Measurements from ENCODE around the gene CD99L2.

Gene CD99L2

GRCh38 chrX:150770623-150771022 lies 127.8 kb downstream of the CD99L2 start:
- TF ChIP-seq TAF1 (IDR thresholded peaks at IDR 0.05; ENCODE audit: borderline replicate concordance, insufficient read depth, low read length), result no peak

DNA sequence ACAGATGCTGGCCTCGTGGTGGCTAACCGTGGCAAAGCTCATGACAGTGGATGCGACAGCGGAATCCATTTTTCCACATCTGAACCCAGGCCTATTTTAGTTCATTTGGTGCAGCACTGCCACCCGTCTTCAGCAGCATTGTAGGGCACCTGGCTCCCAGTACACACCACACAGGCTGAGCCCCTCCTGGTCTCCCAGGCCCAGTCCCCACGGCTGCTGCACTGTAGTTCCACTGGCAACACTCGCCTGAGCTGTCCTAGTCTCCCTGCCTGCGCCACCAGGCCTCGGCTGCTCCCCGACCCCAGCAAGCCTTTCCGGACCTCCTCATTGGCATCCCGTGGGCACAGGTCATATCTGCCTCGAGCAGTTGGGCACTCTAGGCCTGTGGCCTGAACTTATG lies 129.1 kb downstream of the CD99L2 start:
- TF ChIP-seq, protein P1, sequence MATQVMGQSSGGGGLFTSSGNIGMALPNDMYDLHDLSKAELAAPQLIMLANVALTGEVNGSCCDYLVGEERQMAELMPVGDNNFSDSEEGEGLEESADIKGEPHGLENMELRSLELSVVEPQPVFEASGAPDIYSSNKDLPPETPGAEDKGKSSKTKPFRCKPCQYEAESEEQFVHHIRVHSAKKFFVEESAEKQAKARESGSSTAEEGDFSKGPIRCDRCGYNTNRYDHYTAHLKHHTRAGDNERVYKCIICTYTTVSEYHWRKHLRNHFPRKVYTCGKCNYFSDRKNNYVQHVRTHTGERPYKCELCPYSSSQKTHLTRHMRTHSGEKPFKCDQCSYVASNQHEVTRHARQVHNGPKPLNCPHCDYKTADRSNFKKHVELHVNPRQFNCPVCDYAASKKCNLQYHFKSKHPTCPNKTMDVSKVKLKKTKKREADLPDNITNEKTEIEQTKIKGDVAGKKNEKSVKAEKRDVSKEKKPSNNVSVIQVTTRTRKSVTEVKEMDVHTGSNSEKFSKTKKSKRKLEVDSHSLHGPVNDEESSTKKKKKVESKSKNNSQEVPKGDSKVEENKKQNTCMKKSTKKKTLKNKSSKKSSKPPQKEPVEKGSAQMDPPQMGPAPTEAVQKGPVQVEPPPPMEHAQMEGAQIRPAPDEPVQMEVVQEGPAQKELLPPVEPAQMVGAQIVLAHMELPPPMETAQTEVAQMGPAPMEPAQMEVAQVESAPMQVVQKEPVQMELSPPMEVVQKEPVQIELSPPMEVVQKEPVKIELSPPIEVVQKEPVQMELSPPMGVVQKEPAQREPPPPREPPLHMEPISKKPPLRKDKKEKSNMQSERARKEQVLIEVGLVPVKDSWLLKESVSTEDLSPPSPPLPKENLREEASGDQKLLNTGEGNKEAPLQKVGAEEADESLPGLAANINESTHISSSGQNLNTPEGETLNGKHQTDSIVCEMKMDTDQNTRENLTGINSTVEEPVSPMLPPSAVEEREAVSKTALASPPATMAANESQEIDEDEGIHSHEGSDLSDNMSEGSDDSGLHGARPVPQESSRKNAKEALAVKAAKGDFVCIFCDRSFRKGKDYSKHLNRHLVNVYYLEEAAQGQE (IDR thresholded peaks at IDR 0.05; ENCODE audit: insufficient read depth in 1 of 2, low read depth in 2 of 2, low read length in 2 of 2), result no peak
- TF ChIP-seq SIN3A (IDR thresholded peaks at IDR 0.05; ENCODE audit: borderline replicate concordance, insufficient read depth, low read length) (no peak), POLR2AphosphoS5 (IDR thresholded peaks at IDR 0.05; ENCODE audit: low read depth, low read length) (no peak), TAF1 (IDR thresholded peaks at IDR 0.05; ENCODE audit: borderline replicate concordance, insufficient read depth, low read length) (no peak)

DNA sequence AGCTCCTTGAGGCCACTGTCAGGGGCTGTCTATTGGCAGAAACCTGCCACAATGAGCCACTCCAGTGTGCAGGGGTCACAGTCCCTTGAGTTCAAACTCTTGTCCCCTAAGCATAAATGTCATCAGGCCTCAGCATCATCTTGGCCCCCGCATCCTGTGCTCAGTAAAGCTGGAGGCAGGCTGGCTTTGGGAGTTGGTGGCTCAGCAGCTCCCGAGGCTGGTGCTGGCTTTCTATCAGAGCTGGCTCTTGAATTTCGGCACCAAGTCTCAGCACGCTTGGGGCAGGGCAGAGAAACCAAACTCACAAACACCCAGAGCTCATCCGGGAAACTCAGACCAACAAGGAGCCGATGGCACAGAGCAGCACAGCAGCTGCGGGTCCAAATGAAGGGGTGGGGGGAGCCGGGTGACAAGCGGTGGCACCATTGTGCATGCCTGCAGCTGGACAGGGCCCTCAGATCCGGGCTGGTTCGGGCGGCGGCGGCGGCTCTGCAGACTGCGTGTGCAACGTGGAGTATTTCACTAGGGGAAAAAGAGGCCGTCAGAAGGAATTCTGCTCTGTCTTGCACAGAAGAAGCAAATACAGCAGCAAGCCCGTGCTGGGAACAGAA lies 129.8 kb downstream of the CD99L2 start:
- TF ChIP-seq, protein P1 (IDR thresholded peaks at IDR 0.05; ENCODE audit: insufficient read depth in 1 of 2, low read depth in 2 of 2, low read length in 2 of 2), result no peak
- TF ChIP-seq SIN3A (IDR thresholded peaks at IDR 0.05; ENCODE audit: borderline replicate concordance, insufficient read depth, low read length), result no peak
- TF ChIP-seq FOXP2 (optimal IDR thresholded peaks at IDR 0.05; ENCODE audit: borderline replicate concordance, extremely low read depth, extremely low read length, insufficient read depth), result no peak
- no peak for TF ChIP-seq TAF1 (IDR thresholded peaks at IDR 0.05; ENCODE audit: borderline replicate concordance, insufficient read depth, low read length)
- TF ChIP-seq POLR2AphosphoS5 (IDR thresholded peaks at IDR 0.05; ENCODE audit: low read depth, low read length), result no peak

DNA sequence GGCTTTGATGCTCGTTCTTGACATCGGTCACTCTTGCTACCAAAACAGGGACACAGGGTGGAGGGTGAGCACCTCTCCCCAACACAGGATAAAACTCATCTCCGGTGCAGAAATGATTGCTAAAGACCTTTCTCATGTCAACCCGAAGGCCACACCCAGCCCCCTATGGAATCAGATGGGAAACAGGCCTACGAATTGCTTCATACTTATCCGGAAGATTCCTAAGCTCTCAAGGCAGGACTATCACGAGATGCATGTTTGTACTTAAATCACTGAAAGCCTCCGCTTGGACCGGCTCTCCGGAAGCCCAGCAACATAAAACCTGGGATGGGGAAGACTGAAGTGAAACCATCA lies 130.4 kb downstream of the CD99L2 start:
- TF ChIP-seq FOXP2 (optimal IDR thresholded peaks at IDR 0.05; ENCODE audit: borderline replicate concordance, extremely low read depth, extremely low read length, insufficient read depth) (no peak), TAF1 (IDR thresholded peaks at IDR 0.05; ENCODE audit: borderline replicate concordance, insufficient read depth, low read length) (no peak), SIN3A (IDR thresholded peaks at IDR 0.05; ENCODE audit: borderline replicate concordance, insufficient read depth, low read length) (no peak), POLR2AphosphoS5 (IDR thresholded peaks at IDR 0.05; ENCODE audit: low read depth, low read length) (no peak)
- TF ChIP-seq, protein P1 (IDR thresholded peaks at IDR 0.05; ENCODE audit: insufficient read depth in 1 of 2, low read depth in 2 of 2, low read length in 2 of 2), result no peak

GRCh38 chrX:150767475-150768131 lies 130.9 kb downstream of the CD99L2 start:
- TF ChIP-seq, protein P1 (IDR thresholded peaks at IDR 0.05; ENCODE audit: insufficient read depth in 1 of 2, low read depth in 2 of 2, low read length in 2 of 2), result no peak
- no peak for TF ChIP-seq SIN3A (IDR thresholded peaks at IDR 0.05; ENCODE audit: borderline replicate concordance, insufficient read depth, low read length)
- no peak for TF ChIP-seq FOXP2 (optimal IDR thresholded peaks at IDR 0.05; ENCODE audit: borderline replicate concordance, extremely low read depth, extremely low read length, insufficient read depth)
- no peak for TF ChIP-seq POLR2AphosphoS5 (IDR thresholded peaks at IDR 0.05; ENCODE audit: low read depth, low read length)
